Tibial nerve (tissue), 4 donors: ENCODE data around the gene ADGRD1. TPM values are rescaled to one million over a fixed set of nuclear protein-coding genes. Genes with fewer than 3 reads are reported as not detected.

Experiments used
- DNase-seq, 2 donors: peaks; one replicate each; pipeline ENCODE4 v3.0.0-alpha.2; 2019; ENCODE audit warnings: low spot score in 2 of 2
- H3K27ac ChIP-seq, 4 donors: fragments of 200-600 bp; sonication (generic) in 3 of 4; one replicate each; pipeline ENCODE4 v1.5.1; 2017 to 2019; ENCODE audit warnings: mild to moderate bottlenecking in 1 of 4
- H3K27me3 ChIP-seq, 2 donors: fragments of 200-600 bp; sonication (generic) in 1 of 2; one replicate each; pipeline versions ENCODE4 v1.5.1 to v1.6.0; 2017 to 2019
- H3K36me3 ChIP-seq, 3 donors: fragments of 200-600 bp; sonication (generic); one replicate each; pipeline ENCODE4 v1.5.1; 2018 to 2019
- H3K4me1 ChIP-seq, 4 donors: fragments of 200-600 bp; sonication (generic) in 3 of 4; one replicate each; pipeline ENCODE4 v1.5.1; 2017 to 2019
- H3K4me3 ChIP-seq, 4 donors: fragments of 200-600 bp; sonication (generic) in 3 of 4; one replicate each; pipeline ENCODE4 v1.5.1; 2017 to 2019; ENCODE audit warnings: mild to moderate bottlenecking in 1 of 4, moderate library complexity in 1 of 4
- H3K9me3 ChIP-seq, 4 donors: fragments of 200-600 bp; sonication (generic) in 3 of 4; one replicate each; pipeline ENCODE4 v1.5.1; 2017 to 2019
- CTCF ChIP-seq, 5 experiments: fragments of 200-600 bp in 3 of 5; fragments of 450-650 bp in 2 of 5; sonication (generic) in 3 of 5; IDR thresholded peaks; one replicate each; pipeline ENCODE4 v1.5.1; 2016 to 2019; ENCODE audit warnings: antibody characterized with exemption in 5 of 5, mild to moderate bottlenecking in 3 of 5, moderate library complexity in 2 of 5
- EP300 ChIP-seq, 2 donors: sonication (generic); formaldehyde crosslinking; IDR thresholded peaks; one replicate each; pipeline ENCODE4 v1.6.1; 2017; ENCODE audit warnings: antibody characterized with exemption in 2 of 2, mild to moderate bottlenecking in 1 of 2
- POLR2A ChIP-seq, 2 donors: fragments of 450-650 bp; IDR thresholded peaks; one replicate each; pipeline ENCODE4 v1.6.1; 2017; ENCODE audit warnings: antibody characterized with exemption in 2 of 2, mild to moderate bottlenecking in 2 of 2, moderate library complexity in 2 of 2
- WGBS, 2 donors: methylation state at CpG; one replicate each; pipeline ENCODE4 v1.1.5; 2018; 5-methylcytosine and 5-hydroxymethylcytosine counted together
- total RNA-seq, 4 donors: library from RNA; depleted of rRNA; stranded (reverse); fragments of >200 nt; gene quantifications; one replicate each; pipeline ENCODE4 v1.1.0, GENCODE V29; 2016

Gene ADGRD1
- total RNA-seq, 4 donors from 2014 or later = 99.0 to 179 (median 125) TPM

- DNase-seq = no peak
Measured at GRCh38 chr12:131133994-131134393, 180.3 kb downstream of the ADGRD1 start.

GRCh38 chr12:131134523-131135310 is 181.0 kb downstream of the ADGRD1 start:
- WGBS, 2 donors = 68 to 83% methylated on average over 9 of the region's 9 CpGs
- no peaks in the 10 kb centered on the region for H3K27me3 ChIP-seq
- TF ChIP-seq CTCF (IDR thresholded peaks at IDR 0.05) (no peak), POLR2A (IDR thresholded peaks at IDR 0.05) (no peak), EP300 (IDR thresholded peaks at IDR 0.05) (no peak)
- peaks cover 0 to 32% (median 9%) of the 10 kb centered on the region in 4 donors for H3K4me1 ChIP-seq
- no peak for DNase-seq
- no peak overlapping the region for H3K4me3 ChIP-seq
- no peaks in the 10 kb centered on the region for H3K9me3 ChIP-seq
- H3K36me3 ChIP-seq = peaks cover 0 to 41% (median 0%) of the 10 kb centered on the region in 3 donors
- peak overlapping the region in 1 of 4 donors; percentile 85 for H3K27ac ChIP-seq

More at GRCh38 chr12:131133994-131134393, 180.3 kb downstream of the ADGRD1 start:
- Histone ChIP-seq H3K36me3 (peaks cover 0 to 34% (median 0%) of the 10 kb centered on the region in 3 donors), H3K4me3 (no peak overlapping the region), H3K27ac (peak overlapping the region in 1 of 4 donors; percentile 85), H3K4me1 (peaks cover 0 to 32% (median 9%) of the 10 kb centered on the region in 4 donors), H3K27me3 (no peaks in the 10 kb centered on the region), H3K9me3 (no peaks in the 10 kb centered on the region)
- 66 to 70% methylated on average over 5 of the region's 5 CpGs for WGBS, 2 donors
- no peak for TF ChIP-seq CTCF (IDR thresholded peaks at IDR 0.05)
- TF ChIP-seq POLR2A (IDR thresholded peaks at IDR 0.05) = no peak
- TF ChIP-seq EP300 (IDR thresholded peaks at IDR 0.05) = no peak

GRCh38 chr12:131135311-131135785 is 181.6 kb downstream of the ADGRD1 start:
- H3K36me3 ChIP-seq = peaks cover 0 to 41% (median 0%) of the 10 kb centered on the region in 3 donors
- WGBS, 2 donors = 83 to 90% methylated on average over 9 to 13 of the region's 13 CpGs

DNA sequence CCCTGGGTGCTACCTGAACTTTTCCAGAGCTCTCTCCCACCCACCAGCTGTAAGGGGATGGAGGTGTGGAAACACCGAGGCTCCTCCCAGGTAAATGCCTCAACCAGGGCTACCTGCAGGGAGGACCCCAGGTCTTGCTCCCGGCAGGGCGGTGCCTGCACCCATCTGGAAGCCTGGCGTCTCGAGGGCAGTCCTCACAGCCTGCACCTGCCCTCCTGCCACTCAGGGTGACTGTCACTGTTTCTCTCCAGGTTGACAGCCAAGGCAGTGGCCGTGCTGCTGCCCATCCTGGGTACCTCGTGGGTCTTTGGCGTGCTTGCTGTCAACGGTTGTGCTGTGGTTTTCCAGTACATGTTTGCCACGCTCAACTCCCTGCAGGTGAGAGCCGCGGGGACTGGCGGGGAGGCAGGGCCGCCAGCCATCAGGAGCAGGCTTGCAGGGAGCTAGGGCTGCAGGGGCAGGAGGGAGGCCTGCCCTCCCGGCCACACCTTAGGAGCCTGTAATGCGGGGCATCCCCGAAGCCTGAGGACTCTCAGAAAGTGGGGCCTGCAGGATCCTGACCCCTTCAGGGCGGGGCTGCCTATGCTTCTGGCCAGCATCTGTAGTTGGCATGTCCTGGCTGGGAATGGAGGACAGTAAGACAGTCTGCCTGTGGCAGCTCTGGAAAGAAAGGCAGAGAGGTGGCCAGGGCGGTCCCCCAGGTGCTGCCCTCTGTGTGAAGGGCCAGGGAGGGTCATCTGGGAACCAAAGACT is 182.3 kb downstream of the ADGRD1 start:
- no peak for TF ChIP-seq EP300 (IDR thresholded peaks at IDR 0.05)
- no peak for TF ChIP-seq CTCF (IDR thresholded peaks at IDR 0.05)
- TF ChIP-seq POLR2A (IDR thresholded peaks at IDR 0.05) = no peak

More at GRCh38 chr12:131135311-131135785, 181.6 kb downstream of the ADGRD1 start:
- no peak for DNase-seq
- Histone ChIP-seq H3K9me3 (no peaks in the 10 kb centered on the region), H3K27ac (no peak overlapping the region), H3K27me3 (no peaks in the 10 kb centered on the region), H3K4me1 (peaks cover 0 to 30% (median 9%) of the 10 kb centered on the region in 4 donors), H3K4me3 (no peak overlapping the region)
- TF ChIP-seq CTCF (IDR thresholded peaks at IDR 0.05) (no peak), POLR2A (IDR thresholded peaks at IDR 0.05) (no peak), EP300 (IDR thresholded peaks at IDR 0.05) (no peak)

More for the DNA sequence above, 182.3 kb downstream of the ADGRD1 start:
- WGBS, 2 donors = 89 to 90% methylated on average over 19 of the region's 19 CpGs
- Histone ChIP-seq H3K9me3 (no peaks in the 10 kb centered on the region), H3K27ac (no peak overlapping the region), H3K4me1 (peaks cover 0 to 24% (median 9%) of the 10 kb centered on the region in 4 donors), H3K27me3 (no peaks in the 10 kb centered on the region), H3K36me3 (peaks cover 0 to 41% (median 0%) of the 10 kb centered on the region in 3 donors), H3K4me3 (no peak overlapping the region)
- DNase-seq = no peak
